EH (cell line): ENCODE measurements around the gene MARCO.
"Not testable (repeated sequence)": the region's sequence is repeated elsewhere in the genome, so short reads cannot be mapped to it uniquely, and the experiment has no call there.

Source experiments
- DNase-seq: peaks from one replicate; pipeline ENCODE4 v3.0.0-alpha.2; 2015; ENCODE audit warnings: low read depth

Gene MARCO

GRCh38 chr2:118929059-118929458, 12.9 kb upstream of the MARCO start:
- no peak for DNase-seq

DNA sequence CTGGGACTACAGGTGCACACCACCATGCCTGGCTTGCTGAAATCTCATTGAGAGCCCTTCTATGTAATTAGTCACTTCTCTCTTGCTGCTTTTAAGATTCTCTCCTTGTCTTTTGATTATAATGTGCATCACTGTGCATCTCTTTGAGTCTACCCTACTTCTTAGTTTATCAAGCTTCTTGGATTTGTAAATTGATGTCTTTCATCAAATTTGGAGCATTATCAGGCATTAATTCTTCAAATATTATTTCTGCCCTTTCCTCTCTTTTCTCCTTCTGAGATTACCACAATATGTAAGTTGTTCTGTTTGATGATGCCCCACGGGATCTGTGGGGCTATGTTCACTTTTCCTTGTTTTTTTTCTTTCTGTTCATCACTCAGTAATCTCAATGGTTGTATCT, 9.0 kb upstream of the MARCO start:
- DNase-seq, result no peak

- DNase-seq, result no peak
These were observed 5.7 kb upstream of the MARCO start for GRCh38 chr2:118936306-118936705.

GRCh38 chr2:118936936-118937335, 5.1 kb upstream of the MARCO start:
- DNase-seq, result no peak

- DNase-seq, result no peak
These were observed 4.2 kb upstream of the MARCO start for GRCh38 chr2:118937817-118938216.

DNA sequence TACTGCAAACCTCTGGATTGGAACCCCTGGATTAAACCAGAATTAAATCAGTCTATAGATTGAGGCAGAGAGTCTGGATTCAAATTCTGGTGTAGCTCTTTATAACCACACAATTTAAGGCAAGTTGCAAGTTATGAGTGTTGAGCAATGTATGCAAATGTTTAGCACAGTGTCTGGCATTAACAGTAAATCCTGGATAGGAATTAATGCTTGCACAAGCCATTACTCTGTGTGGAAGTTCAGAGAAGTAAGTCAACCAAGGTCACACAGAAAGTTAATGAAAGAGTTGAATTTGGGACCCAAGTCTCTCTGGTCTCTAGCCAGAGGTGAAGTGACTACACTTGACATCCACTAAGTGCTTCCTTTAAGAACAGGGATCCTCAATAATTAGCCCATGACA, 2.0 kb upstream of the MARCO start:
- DNase-seq, result no peak

DNA sequence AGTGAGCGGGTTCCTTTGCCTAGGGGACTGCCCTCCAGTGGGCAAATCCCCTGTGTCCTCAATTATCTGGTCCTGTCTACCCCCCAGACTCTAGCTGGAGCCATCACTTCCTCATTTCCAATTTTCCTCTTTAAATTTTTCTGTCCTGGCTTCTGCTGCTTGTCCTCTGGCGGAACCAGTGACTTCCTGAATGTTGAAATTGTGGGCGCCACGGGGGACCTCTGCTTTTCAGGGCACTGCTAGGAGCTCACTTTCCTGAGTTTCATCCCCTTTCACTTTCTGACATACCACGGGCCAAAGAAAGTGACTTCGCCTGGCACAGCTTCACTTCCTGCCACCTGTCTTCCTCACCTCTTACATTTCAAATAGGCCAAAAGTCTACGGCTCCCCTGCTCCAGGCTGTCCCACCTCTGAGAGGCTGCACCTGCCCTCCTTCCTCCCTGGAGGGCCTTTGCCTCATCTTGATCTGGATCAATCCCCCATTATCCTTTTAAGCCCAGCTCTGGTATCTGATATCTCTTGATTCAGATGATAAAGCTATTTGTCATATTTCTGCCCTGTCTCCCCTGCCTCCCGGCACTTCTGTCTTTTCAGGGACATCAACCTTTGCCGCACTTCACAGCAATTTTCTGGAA, 1.4 kb upstream of the MARCO start:
- no peak for DNase-seq

GRCh38 chr2:118943286-118943685, 1.3 kb downstream of the MARCO start:
- DNase-seq, result no peak

- DNase-seq, result no peak
These were observed 3.9 kb downstream of the MARCO start for GRCh38 chr2:118945881-118946280.

DNA sequence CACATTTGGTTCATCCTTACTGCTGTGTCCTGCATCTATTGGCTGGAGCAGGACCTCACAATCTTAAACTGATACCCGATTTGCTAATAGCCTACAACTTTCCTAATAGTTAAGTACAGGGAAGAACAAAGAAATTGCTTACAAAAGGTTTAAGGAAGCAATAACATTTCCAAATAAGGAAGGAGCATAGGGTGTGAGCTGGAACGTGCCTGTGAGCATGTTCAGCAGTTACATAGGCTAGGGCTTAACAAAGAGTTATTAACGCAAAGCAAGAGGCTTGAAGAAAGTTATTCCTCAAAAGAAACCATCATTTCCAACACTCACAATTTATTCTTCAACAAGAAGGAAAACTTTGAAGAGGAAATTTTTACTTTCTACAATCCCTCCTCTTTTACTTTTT, 6.3 kb downstream of the MARCO start:
- DNase-seq, result not testable (repeated sequence)

GRCh38 chr2:118954297-118955060, 12.5 kb downstream of the MARCO start:
- DNase-seq, result no peak

- no peak for DNase-seq
These were observed 23.7 kb downstream of the MARCO start for GRCh38 chr2:118965737-118966136.

DNA sequence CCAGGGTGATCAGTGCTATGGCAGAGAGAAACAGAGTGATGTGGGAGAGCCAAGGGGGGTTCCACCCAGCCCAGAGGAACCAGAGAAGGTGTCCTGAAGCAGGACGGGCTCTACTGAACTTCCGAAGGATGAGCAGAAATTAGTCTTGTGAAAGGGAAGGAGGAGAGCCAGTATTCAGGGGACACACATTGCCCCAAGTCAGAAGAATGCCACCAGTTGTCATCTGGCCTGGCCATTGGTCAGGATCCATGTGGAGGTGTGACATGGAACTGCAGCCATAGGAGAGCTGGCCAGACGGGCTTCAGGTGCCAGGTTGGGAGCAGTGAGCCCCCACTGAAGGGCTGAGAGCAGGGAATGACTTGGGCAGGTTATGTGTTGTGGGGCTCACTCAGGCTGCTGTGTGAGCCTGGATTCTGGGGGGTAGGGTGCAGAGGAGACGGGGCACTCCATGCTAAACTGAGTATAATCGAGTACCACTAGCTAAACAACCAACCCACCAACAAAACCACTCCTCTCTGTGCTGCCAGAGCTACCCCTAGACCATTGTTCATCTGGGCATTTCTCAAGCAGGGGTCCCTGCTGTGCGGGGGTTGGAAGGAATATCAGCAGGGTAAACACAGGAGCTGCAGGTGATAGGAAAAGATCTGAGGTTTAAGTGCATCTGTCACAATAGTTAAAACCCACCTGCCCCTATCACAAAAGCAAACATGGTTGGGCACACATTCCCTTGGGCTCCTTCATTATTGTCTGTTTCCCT, 25.3 kb downstream of the MARCO start:
- no peak for DNase-seq

- DNase-seq, result no peak
These were observed 26.0 kb downstream of the MARCO start for GRCh38 chr2:118968042-118968441.

- DNase-seq, result no peak
These were observed 27.2 kb downstream of the MARCO start for GRCh38 chr2:118968961-118969733.

DNA sequence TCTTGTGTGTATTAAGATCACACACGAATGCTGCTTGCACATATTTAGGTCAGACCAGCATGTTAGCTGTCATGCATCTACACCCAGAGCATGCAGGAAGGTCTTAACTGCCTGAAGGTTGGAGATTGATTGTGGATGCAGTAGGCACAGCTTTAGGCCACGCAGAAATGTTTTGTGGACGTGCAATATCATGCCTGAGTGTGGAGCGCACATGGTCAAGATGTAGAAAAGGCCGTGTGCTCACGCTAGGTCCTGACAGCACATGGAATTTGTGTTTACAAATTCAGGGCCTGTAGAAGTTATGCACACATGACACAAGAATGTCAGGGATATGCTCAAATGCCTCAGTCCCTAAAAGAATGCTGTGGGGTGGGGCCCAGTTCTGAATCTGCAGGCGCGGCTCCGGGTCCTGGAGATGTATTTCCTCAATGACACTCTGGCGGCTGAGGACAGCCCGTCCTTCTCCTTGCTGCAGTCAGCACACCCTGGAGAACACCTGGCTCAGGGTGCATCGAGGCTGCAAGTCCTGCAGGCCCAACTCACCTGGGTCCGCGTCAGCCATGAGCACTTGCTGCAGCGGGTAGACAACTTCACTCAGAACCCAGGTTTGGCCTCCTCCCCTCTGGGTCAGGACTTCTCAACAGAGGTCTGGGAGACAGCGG, 27.9 kb downstream of the MARCO start:
- no peak for DNase-seq

GRCh38 chr2:118970396-118971135, 28.6 kb downstream of the MARCO start:
- DNase-seq, result no peak

GRCh38 chr2:118971245-118972122, 29.5 kb downstream of the MARCO start:
- no peak for DNase-seq

DNA sequence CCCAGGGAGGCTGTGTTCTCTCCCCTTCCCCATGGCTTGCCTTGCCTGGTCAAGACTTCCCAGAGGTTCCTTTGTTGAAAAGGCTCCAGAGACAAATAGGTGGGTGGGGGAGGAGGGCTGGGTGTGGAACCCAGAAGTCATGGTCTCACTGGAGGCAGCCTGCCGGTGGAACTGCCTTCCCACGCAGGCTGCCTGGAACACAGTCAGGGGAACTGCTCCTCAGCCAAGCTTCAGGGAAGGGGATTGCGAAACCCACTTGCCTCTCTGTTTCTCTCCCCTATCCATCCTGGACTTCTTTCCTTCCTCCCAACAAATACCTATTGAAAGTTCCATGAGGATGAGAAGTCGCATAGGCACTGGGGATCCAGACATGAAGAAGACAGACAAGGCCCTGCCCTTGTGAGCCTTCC, 31.6 kb downstream of the MARCO start:
- DNase-seq, result no peak
